Measurements from ENCODE around the gene KRT80. TPM values are rescaled to one million over a fixed set of nuclear protein-coding genes. Genes with fewer than 3 reads are reported as not detected.

The KRT80 gene
- total RNA-seq, 1 experiment from 2014 or later, result 8.8 TPM

GRCh38 chr12:52123487-52124186 lies 68.2 kb downstream of the KRT80 start:
- H3K79me2 ChIP-seq (ENCODE audit: insufficient read depth, low read length), result no peaks in the 10 kb centered on the region
- ChIA-PET RAD21 (ENCODE audit: low non-redundant PET in 1 of 2, low total read pairs in 2 of 2, uncharacterized antibody in 2 of 2, unreplicated experiment in 2 of 2) (interaction anchor here in 1 of 2 experiments (0.7 kb wide), 1 partner anchor 55 kb away, joined by 4 read pairs; no protein-coding TSS in a partner anchor), CTCF (interaction anchor here (0.7 to 3.8 kb wide), 6 partner anchors 55 to 747 kb away, joined by 3 to 74 read pairs (median 3); no protein-coding TSS in a partner anchor), POLR2A (no interaction called here)
- H3K4me2 ChIP-seq (ENCODE audit: low read length), result no peak overlapping the region
- TF ChIP-seq FOSL1 (IDR thresholded peaks at IDR 0.05; ENCODE audit: low read depth) (no peak), MAX (IDR thresholded peaks at IDR 0.05) (no peak), POLR2A (IDR thresholded peaks at IDR 0.05; ENCODE audit: borderline replicate concordance, extremely low read depth, insufficient read depth, insufficient read length) (no peak), ZFX (IDR thresholded peaks at IDR 0.05) (no peak), SIN3A (IDR thresholded peaks at IDR 0.05; ENCODE audit: low read depth) (no peak), ZNF274 (IDR thresholded peaks at IDR 0.05; ENCODE audit: low read depth, low read length) (no peak), CTCF (IDR thresholded peaks at IDR 0.05 in 2 of 3, conservative IDR thresholded peaks at IDR 0.05 in 1 of 3; ENCODE audit: borderline replicate concordance in 1 of 3, insufficient read depth in 1 of 3, low read depth in 2 of 3, low read length in 2 of 3) (no peak), SRF (IDR thresholded peaks at IDR 0.05; ENCODE audit: low read depth) (no peak), EZH2phosphoT487 (IDR thresholded peaks at IDR 0.05; ENCODE audit: borderline replicate concordance) (no peak), ZBTB33 (IDR thresholded peaks at IDR 0.05; ENCODE audit: extremely low read depth, insufficient replicate concordance, low read length) (no peak), EZH2 (IDR thresholded peaks at IDR 0.05) (no peak), EGR1 (IDR thresholded peaks at IDR 0.05; ENCODE audit: low read depth) (no peak), RAD21 (IDR thresholded peaks at IDR 0.05; ENCODE audit: low read depth) (no peak)
- H3K27me3 ChIP-seq (ENCODE audit: insufficient read depth, low read length), result no peaks in the 10 kb centered on the region
- no peaks in the 10 kb centered on the region for H4K20me1 ChIP-seq (ENCODE audit: insufficient read depth)
- H3K4me1 ChIP-seq (ENCODE audit: control insufficient read depth in 1 of 2, insufficient read depth in 2 of 2, low read length in 2 of 2), result peaks cover 0 to 17% of the 10 kb centered on the region in 2 experiments; a peak in 2 of 4 replicates
- H3K9me2 ChIP-seq (ENCODE audit: insufficient read depth), result no peaks in the 10 kb centered on the region
- H2AFZ ChIP-seq (ENCODE audit: low read depth, low read length, poor library complexity, severe bottlenecking), result no peak overlapping the region
- H3K36me3 ChIP-seq (ENCODE audit: control insufficient read depth in 1 of 2, insufficient read depth in 2 of 2, low read length in 2 of 2), result no peaks in the 10 kb centered on the region
- DNase-seq (ENCODE audit: low read depth, low spot score) (no peak), ATAC-seq (no peak)
- H3K9me3 ChIP-seq (ENCODE audit: control insufficient read depth in 1 of 2, insufficient read depth in 1 of 2, low read depth in 1 of 2, low read length in 2 of 2), result no peaks in the 10 kb centered on the region
- H3K4me3 ChIP-seq (replicated peaks in 1 of 2; ENCODE audit: low read depth in 1 of 2, low read length in 2 of 2), result no peak overlapping the region
- no TSS peak for BruUV-seq (replicated peaks)
- intact Hi-C loops (cut with micrococcal nuclease), result no loop called here
- H3K27ac ChIP-seq (ENCODE audit: low read depth, low read length), result no peak overlapping the region
- H3K9ac ChIP-seq (ENCODE audit: low read length), result no peak overlapping the region
